ENCODE measurements around the gene DHRS12.

DHRS12 gene

GRCh38 chr13:51803422-51804294, at the start of gene DHRS12:
TSS of gene DHRS12 (minus strand) at chr13:51804163. CDS start at chr13:51799659, 4,504 bp downstream.
- peak; percentile 84 for DNase-seq
- in situ Hi-C loops (cut with HindIII; ENCODE audit: low pct_ligation_motif_present, low pct_unique_long_range_greater_than_20kb, low sequenced_read_pairs), result no loop called here

GRCh38 chr13:51849145-51850101, 45.5 kb upstream of the DHRS12 start:
- peak; percentile 8 for DNase-seq
- in situ Hi-C loops (cut with HindIII; ENCODE audit: low pct_ligation_motif_present, low pct_unique_long_range_greater_than_20kb, low sequenced_read_pairs), result no loop called here

- in situ Hi-C loops (cut with HindIII; ENCODE audit: low pct_ligation_motif_present, low pct_unique_long_range_greater_than_20kb, low sequenced_read_pairs), result no loop called here
- no peak for DNase-seq
These were observed 44.7 kb upstream of the DHRS12 start for GRCh38 chr13:51848674-51849073.

- DNase-seq, result no peak
- in situ Hi-C loops (cut with HindIII; ENCODE audit: low pct_ligation_motif_present, low pct_unique_long_range_greater_than_20kb, low sequenced_read_pairs), result no loop called here
These were observed 42.8 kb upstream of the DHRS12 start for GRCh38 chr13:51846756-51847155.

- in situ Hi-C loops (cut with HindIII; ENCODE audit: low pct_ligation_motif_present, low pct_unique_long_range_greater_than_20kb, low sequenced_read_pairs), result no loop called here
- DNase-seq, result no peak
These were observed 41.8 kb upstream of the DHRS12 start for GRCh38 chr13:51845574-51846318.

- peak; percentile 50 for DNase-seq
- in situ Hi-C loops (cut with HindIII; ENCODE audit: low pct_ligation_motif_present, low pct_unique_long_range_greater_than_20kb, low sequenced_read_pairs), result no loop called here
These were observed 41.1 kb upstream of the DHRS12 start, which contains the start of gene TMEM272 for GRCh38 chr13:51844862-51845573. TSS of gene TMEM272 (minus strand) at chr13:51845177. CDS start at chr13:51838530, 6,647 bp downstream.

- in situ Hi-C loops (cut with HindIII; ENCODE audit: low pct_ligation_motif_present, low pct_unique_long_range_greater_than_20kb, low sequenced_read_pairs), result no loop called here
- no peak for DNase-seq
These were observed 39.6 kb upstream of the DHRS12 start for GRCh38 chr13:51843529-51843928.

GRCh38 chr13:51841732-51842131, 37.8 kb upstream of the DHRS12 start:
- no peak for DNase-seq
- in situ Hi-C loops (cut with HindIII; ENCODE audit: low pct_ligation_motif_present, low pct_unique_long_range_greater_than_20kb, low sequenced_read_pairs), result no loop called here

DNA sequence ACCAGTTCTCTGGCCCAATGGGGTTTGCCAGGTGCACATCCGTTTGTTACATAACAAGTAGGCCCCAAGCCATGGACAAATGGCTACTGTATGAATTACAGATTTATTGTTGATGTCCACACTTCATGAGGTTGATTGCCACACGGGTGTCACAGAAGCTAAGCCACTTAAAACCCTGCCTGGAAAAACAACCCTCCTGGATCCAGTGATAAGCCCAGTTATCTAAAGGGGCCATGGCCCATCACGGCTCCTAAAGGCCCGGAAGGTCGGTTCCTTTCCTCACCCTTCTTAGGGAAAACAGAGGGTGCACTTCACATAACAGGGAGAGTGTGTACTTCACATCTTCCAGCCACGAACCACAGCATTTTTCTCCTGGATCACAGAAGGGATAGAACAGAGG, 37.0 kb upstream of the DHRS12 start:
- DNase-seq, result no peak
- in situ Hi-C loops (cut with HindIII; ENCODE audit: low pct_ligation_motif_present, low pct_unique_long_range_greater_than_20kb, low sequenced_read_pairs), result no loop called here

DNA sequence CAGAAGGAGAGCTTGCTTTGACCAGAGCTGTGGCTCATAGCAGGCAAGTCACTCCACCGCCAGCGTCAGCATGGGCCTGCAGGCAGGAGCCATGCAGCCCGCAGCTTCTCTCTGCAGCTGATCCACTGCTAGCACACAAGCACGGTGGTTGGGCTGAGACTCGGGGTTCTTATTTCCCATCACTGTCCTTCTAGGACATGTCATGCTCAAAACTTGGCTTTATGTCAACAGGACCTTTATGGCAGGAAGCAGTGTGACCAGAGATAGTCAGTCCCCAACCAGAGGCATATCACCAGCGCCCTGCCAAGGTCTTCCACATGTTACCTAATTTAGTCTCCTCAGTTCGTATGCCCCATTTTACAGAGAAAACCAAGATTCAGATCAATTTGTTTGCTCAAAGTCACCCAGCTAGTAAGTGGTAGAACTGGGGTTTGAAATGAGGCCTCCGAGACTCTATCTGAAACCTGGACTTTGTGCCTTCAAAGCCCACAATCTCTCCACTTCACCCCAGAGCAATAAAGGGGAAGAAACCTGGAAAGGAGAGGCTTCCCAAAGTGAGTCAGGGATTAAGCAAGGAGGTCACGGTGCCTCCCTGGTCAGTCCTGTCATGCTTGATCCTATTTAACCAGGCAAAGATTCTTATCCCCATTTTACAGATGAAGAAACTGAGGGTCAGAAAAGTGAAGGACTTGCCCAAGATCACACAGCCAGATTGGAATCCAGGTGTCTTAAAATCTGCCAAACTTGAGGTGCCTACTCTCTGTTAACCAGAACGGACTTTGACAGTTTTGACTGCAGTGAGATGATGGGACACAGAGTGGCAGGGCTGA, 36.0 kb upstream of the DHRS12 start:
- no peak for DNase-seq
- in situ Hi-C loops (cut with HindIII; ENCODE audit: low pct_ligation_motif_present, low pct_unique_long_range_greater_than_20kb, low sequenced_read_pairs), result no loop called here

- in situ Hi-C loops (cut with HindIII; ENCODE audit: low pct_ligation_motif_present, low pct_unique_long_range_greater_than_20kb, low sequenced_read_pairs), result no loop called here
- DNase-seq, result no peak
These were observed 34.4 kb upstream of the DHRS12 start for GRCh38 chr13:51838240-51838846.

DNA sequence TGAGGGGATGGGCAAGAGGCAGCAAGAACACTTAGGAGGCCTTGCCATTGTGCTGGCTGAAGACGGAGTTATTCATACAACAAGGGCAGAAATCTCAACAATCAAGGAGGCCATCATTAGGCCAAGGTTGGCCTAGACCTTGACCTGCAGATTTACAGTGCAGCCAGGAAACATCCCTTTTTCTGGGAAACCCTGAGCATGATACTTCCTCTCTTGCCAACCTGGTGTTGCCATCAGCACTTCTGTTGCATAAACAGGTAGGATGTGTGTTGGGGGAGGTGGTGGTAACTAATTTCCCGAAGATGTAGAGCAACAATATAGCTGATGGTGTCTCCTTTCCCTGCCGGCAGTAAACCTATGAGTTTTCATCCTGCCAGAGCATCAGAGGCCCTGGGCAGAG, 33.1 kb upstream of the DHRS12 start:
- in situ Hi-C loops (cut with HindIII; ENCODE audit: low pct_ligation_motif_present, low pct_unique_long_range_greater_than_20kb, low sequenced_read_pairs), result no loop called here
- no peak for DNase-seq

GRCh38 chr13:51834581-51835171, 30.7 kb upstream of the DHRS12 start:
- DNase-seq, result no peak
- in situ Hi-C loops (cut with HindIII; ENCODE audit: low pct_ligation_motif_present, low pct_unique_long_range_greater_than_20kb, low sequenced_read_pairs), result no loop called here

DNA sequence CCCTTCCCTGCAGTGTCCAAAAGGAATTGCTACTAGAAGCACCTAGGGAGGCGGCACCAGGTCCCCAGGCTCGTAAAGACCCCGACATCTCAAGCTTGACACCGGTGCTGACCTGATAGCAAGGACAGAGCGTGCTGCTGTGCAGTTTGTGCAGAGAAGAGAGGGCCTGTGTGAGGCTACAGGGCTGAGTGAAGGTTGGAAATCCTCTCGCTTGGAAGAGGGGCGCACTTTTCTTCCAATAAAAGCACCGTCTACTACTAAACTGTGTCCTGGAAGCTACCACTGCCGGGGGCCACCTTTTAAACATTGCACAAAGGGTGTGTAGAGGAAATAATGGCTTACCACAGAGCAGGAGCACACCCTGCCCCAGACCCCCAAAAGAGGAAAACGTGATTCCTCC, 30.0 kb upstream of the DHRS12 start:
- in situ Hi-C loops (cut with HindIII; ENCODE audit: low pct_ligation_motif_present, low pct_unique_long_range_greater_than_20kb, low sequenced_read_pairs), result no loop called here
- no peak for DNase-seq

GRCh38 chr13:51832471-51833152, 28.6 kb upstream of the DHRS12 start:
- DNase-seq, result peak; percentile 25

GRCh38 chr13:51831519-51831918, 27.6 kb upstream of the DHRS12 start:
- in situ Hi-C loops (cut with HindIII; ENCODE audit: low pct_ligation_motif_present, low pct_unique_long_range_greater_than_20kb, low sequenced_read_pairs), result no loop called here

More at GRCh38 chr13:51832471-51833152, 28.6 kb upstream of the DHRS12 start:
- in situ Hi-C loops (cut with HindIII; ENCODE audit: low pct_ligation_motif_present, low pct_unique_long_range_greater_than_20kb, low sequenced_read_pairs), result no loop called here

More at GRCh38 chr13:51831519-51831918, 27.6 kb upstream of the DHRS12 start:
- no peak for DNase-seq
